Measurements from ENCODE around the gene MYLK4. TPM values are rescaled to one million over a fixed set of nuclear protein-coding genes. Genes with fewer than 3 reads are reported as not detected.

MYLK4 gene
- total and polyA plus RNA-seq, 2 experiments from 2014 or later = 0.29 to 0.43 TPM

DNA sequence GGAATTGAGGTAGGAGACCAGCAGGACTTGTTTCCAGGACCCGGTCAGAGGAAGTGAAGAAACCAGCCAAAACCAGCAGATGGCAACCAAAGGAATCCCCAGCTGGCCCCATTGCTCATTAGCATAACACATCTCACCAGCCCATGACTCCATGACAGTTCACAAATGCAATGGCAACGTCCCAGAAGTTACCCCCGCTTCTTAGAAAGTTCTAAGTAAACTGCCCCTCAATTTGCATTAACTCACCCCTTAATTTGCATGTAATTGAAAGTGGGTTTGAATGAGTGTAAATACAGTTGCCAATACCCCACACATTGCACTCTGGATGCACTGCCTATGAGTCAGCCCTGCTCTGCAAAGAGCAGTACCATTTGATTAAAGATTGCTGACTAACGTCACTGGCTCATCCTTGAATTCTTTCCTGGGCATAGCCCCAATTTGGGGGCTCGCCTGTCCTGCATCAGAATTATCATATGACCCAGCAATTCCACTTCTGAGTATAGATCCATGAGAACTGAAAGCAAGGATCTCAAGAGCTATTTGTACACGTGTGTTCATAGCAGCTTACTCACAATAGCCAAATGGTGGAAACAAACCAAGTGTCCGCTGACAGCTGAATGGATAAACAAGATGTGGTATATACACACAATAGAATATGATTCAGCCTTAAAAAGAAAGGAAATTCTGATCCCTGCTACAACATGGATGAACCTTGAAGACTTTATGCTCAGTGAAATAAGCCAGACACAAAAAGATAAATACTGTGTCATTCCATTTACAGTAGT is 36.4 kb downstream of the MYLK4 start:
- H3K4me3 ChIP-seq = no peak overlapping the region
- TF ChIP-seq, protein P1, sequence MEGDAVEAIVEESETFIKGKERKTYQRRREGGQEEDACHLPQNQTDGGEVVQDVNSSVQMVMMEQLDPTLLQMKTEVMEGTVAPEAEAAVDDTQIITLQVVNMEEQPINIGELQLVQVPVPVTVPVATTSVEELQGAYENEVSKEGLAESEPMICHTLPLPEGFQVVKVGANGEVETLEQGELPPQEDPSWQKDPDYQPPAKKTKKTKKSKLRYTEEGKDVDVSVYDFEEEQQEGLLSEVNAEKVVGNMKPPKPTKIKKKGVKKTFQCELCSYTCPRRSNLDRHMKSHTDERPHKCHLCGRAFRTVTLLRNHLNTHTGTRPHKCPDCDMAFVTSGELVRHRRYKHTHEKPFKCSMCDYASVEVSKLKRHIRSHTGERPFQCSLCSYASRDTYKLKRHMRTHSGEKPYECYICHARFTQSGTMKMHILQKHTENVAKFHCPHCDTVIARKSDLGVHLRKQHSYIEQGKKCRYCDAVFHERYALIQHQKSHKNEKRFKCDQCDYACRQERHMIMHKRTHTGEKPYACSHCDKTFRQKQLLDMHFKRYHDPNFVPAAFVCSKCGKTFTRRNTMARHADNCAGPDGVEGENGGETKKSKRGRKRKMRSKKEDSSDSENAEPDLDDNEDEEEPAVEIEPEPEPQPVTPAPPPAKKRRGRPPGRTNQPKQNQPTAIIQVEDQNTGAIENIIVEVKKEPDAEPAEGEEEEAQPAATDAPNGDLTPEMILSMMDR (IDR thresholded peaks at IDR 0.05; ENCODE audit: poor library complexity) = no peak
- TF ChIP-seq EZH2phosphoT487 (IDR thresholded peaks at IDR 0.05; ENCODE audit: low read depth, severe bottlenecking, unreplicated experiment) (no peak), EZH2 (IDR thresholded peaks at IDR 0.05; ENCODE audit: borderline replicate concordance) (no peak)
- no peaks in the 10 kb centered on the region for H3K36me3 ChIP-seq (replicated peaks; ENCODE audit: insufficient read depth, low read depth)
- H3K79me2 ChIP-seq = no peaks in the 10 kb centered on the region
- no peak overlapping the region for H3K27ac ChIP-seq
- H3K27me3 ChIP-seq = no peaks in the 10 kb centered on the region
- H3K9me2 ChIP-seq (replicated peaks; ENCODE audit: insufficient read depth) = no peaks in the 10 kb centered on the region
- DNase-seq (ENCODE audit: low spot score) = no peak
- no peak overlapping the region for H2AFZ ChIP-seq
- 85% methylated on average over 7 of the region's 7 CpGs for WGBS (ENCODE audit: low lambda C conversion rate, missing lambda C conversion rate)
- no peak overlapping the region for H3K4me2 ChIP-seq
- no peaks in the 10 kb centered on the region for H3K4me1 ChIP-seq (ENCODE audit: insufficient read depth)
- H4K20me1 ChIP-seq (ENCODE audit: insufficient read depth, poor library complexity, severe bottlenecking) = no peaks in the 10 kb centered on the region
- H3K9me3 ChIP-seq (ENCODE audit: low read depth) = peaks cover 3% of the 10 kb centered on the region

DNA sequence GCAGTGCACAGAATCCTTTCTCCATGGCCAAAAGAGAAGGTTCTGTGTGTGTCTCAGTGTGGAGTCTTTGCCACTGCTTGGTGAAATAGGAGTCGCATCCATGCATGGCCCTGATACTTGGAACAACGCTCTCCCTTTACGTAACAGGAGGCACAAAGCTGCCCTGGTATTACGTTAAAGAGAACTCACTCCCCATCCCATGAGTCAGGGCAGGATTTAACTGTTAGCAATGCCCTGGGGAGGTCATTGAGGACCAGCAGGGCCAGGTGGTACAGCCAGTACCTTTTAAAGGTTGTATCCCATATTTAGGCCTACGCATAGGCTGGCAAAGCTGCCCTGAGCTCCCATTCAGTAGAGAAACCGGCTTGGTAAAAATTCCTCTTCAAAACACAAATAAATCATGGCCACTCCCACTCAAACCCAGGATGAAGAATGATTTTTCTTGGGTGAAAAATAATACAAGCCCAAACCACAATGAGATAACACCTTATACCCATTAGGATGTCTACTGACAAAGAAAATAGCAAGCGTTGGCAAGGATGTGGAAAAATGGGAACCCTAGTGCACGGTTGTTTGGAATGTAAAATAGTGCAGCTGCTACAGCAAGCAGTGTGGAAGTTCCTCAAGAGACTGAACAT is 37.1 kb downstream of the MYLK4 start:
- Histone ChIP-seq H3K36me3 (replicated peaks; ENCODE audit: insufficient read depth, low read depth) (no peaks in the 10 kb centered on the region), H3K79me2 (no peaks in the 10 kb centered on the region), H3K27me3 (no peaks in the 10 kb centered on the region), H3K9me2 (replicated peaks; ENCODE audit: insufficient read depth) (no peaks in the 10 kb centered on the region), H2AFZ (no peak overlapping the region), H3K4me2 (no peak overlapping the region), H3K4me1 (ENCODE audit: insufficient read depth) (no peaks in the 10 kb centered on the region), H4K20me1 (ENCODE audit: insufficient read depth, poor library complexity, severe bottlenecking) (no peaks in the 10 kb centered on the region), H3K27ac (no peak overlapping the region), H3K9me3 (ENCODE audit: low read depth) (peaks cover 3% of the 10 kb centered on the region), H3K4me3 (no peak overlapping the region)
- DNase-seq (ENCODE audit: low spot score) = no peak
- TF ChIP-seq EZH2 (IDR thresholded peaks at IDR 0.05; ENCODE audit: borderline replicate concordance) (no peak), EZH2phosphoT487 (IDR thresholded peaks at IDR 0.05; ENCODE audit: low read depth, severe bottlenecking, unreplicated experiment) (no peak)
- TF ChIP-seq, protein P1 (IDR thresholded peaks at IDR 0.05; ENCODE audit: poor library complexity) = no peak
- WGBS (ENCODE audit: low lambda C conversion rate, missing lambda C conversion rate) = 96% methylated on average over 8 of the region's 8 CpGs

DNA sequence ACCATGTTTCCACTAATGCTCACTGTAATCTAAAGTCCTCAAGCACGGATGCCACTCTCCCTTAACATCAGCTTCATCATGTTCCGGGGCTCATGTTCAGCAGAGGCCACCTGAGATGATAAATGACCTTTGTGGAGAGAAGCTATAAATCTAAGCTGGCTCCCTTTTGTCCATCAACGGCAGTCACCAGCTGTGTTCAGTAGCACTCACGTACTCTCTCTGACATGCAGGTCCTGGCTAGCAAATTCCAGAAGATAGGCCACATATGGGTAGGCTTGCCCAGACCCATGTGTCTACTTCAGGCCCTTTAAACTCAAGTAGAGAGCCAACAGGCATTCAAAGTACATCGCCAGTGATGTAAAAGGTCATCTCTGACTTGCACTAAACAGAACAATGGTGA is 38.6 kb downstream of the MYLK4 start:
- Histone ChIP-seq H4K20me1 (ENCODE audit: insufficient read depth, poor library complexity, severe bottlenecking) (no peaks in the 10 kb centered on the region), H3K4me2 (no peak overlapping the region), H3K27me3 (no peaks in the 10 kb centered on the region), H3K9me3 (ENCODE audit: low read depth) (peaks cover 3% of the 10 kb centered on the region), H3K9me2 (replicated peaks; ENCODE audit: insufficient read depth) (no peaks in the 10 kb centered on the region), H2AFZ (no peak overlapping the region), H3K27ac (no peak overlapping the region), H3K4me3 (no peak overlapping the region), H3K79me2 (no peaks in the 10 kb centered on the region), H3K4me1 (ENCODE audit: insufficient read depth) (no peaks in the 10 kb centered on the region), H3K36me3 (replicated peaks; ENCODE audit: insufficient read depth, low read depth) (no peaks in the 10 kb centered on the region)
- no peak for DNase-seq (ENCODE audit: low spot score)
- TF ChIP-seq EZH2phosphoT487 (IDR thresholded peaks at IDR 0.05; ENCODE audit: low read depth, severe bottlenecking, unreplicated experiment) = no peak
- TF ChIP-seq EZH2 (IDR thresholded peaks at IDR 0.05; ENCODE audit: borderline replicate concordance) = no peak
- TF ChIP-seq, protein P1 (IDR thresholded peaks at IDR 0.05; ENCODE audit: poor library complexity) = no peak
- WGBS (ENCODE audit: low lambda C conversion rate, missing lambda C conversion rate) = 83% methylated on average over 5 of the region's 5 CpGs
